ENCODE measurements around the gene GAREM2. TPM values are rescaled to one million over a fixed set of nuclear protein-coding genes. Genes with fewer than 3 reads are reported as not detected.
"Not testable (repeated sequence)": the region's sequence is repeated elsewhere in the genome, so short reads cannot be mapped to it uniquely, and the experiment has no call there.

The GAREM2 gene
- polyA plus RNA-seq (ENCODE audit: insufficient read length in 4 of 4): 1 to 10 TPM; 5.8 to 9.0 (median 7.8) TPM

GRCh38 chr2:26172871-26173775 lies at the start of gene GAREM2:
Gene GAREM2 (plus strand): TSS chr2:26173088. CDS start chr2:26173221, 133 bp downstream.
- no peak for DNase-seq (ENCODE audit: low read depth in 4 of 4, low spot score in 2 of 4)

DNA sequence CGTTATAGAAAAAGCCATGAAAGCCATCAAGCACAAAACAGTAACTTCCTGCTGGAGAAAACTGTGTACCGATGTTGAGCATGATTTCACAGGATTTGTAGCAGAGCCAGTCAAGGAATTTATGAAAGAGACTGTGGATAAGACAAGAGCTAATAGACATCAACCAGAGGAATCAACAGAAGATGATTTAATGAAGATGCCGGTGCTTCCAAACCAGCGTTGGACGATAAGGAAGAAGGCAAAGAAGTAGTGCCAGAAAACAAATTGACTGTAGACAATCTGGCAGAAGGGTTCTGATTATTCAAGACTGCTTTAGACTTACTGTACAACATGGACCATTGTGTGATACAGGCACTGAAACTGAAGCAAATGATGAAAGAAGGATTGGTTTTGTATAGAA lies 49.5 kb upstream of the GAREM2 start:
- DNase-seq (ENCODE audit: low read depth in 4 of 4, low spot score in 2 of 4): no peak

- no peak for DNase-seq (ENCODE audit: low read depth in 4 of 4, low spot score in 2 of 4)
Observed at GRCh38 chr2:26126074-26126473, 46.8 kb upstream of the GAREM2 start.

DNA sequence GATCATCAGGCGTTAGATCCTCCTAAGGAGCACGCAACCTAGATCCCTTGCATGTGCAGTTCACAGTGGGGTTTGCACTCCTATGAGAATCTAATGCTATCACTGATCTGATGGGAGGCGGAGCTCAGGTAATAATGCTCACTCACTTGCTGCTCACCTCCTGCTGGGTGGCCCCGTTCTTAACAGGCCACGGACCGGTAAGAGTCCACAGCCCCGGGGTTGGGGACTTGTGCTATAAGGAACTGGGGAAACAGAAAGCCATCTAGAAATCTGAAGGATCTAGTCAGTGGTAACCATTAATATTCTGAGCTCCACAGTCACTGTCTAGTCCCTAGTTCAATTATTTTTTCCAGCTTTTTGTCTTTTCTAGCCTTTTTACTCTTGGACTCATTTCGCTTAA lies 44.7 kb upstream of the GAREM2 start:
- no peak for DNase-seq (ENCODE audit: low read depth in 4 of 4, low spot score in 2 of 4)

DNA sequence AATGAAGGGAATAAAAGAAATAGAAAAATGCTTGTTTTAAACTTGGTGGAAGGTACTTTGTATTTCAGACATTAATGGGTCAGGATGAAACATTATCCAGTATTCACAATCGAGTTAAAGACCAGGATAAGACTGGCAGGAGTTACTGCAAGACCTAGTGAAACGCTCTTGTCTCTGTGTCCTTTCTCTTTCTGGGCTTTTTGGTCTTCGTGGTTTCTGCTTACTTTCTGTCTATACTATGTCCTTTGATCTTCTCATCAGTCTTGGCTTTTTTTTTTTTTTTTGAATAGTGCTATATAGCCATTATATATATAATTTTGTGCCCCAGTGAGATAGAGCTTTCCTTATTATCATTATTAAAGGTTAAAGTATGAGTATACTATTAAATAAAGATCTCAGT lies 42.1 kb upstream of the GAREM2 start:
- DNase-seq (ENCODE audit: low read depth in 4 of 4, low spot score in 2 of 4): no peak

DNA sequence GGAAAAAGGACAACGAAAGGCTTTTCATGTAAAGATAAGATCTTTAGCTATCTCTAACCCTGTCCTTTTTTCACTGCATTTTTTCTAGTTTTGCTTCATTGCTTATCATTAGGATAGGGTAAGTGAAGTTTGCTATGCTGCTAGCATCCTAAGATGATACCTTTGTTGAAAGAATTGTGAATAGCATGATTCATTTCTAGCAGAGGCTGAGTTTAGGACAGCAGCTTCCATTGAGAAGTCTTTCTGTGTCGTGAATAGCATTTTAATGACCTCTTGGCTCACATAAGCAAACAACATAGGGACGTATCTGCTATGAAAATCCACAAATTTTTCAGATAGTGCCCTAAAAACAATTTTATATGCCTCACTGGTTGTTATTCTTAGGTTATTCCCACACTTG lies 36.4 kb upstream of the GAREM2 start:
- DNase-seq (ENCODE audit: low read depth in 4 of 4, low spot score in 2 of 4): no peak

- no peak for DNase-seq (ENCODE audit: low read depth in 4 of 4, low spot score in 2 of 4)
Observed at GRCh38 chr2:26139269-26140183, 33.4 kb upstream of the GAREM2 start.

DNA sequence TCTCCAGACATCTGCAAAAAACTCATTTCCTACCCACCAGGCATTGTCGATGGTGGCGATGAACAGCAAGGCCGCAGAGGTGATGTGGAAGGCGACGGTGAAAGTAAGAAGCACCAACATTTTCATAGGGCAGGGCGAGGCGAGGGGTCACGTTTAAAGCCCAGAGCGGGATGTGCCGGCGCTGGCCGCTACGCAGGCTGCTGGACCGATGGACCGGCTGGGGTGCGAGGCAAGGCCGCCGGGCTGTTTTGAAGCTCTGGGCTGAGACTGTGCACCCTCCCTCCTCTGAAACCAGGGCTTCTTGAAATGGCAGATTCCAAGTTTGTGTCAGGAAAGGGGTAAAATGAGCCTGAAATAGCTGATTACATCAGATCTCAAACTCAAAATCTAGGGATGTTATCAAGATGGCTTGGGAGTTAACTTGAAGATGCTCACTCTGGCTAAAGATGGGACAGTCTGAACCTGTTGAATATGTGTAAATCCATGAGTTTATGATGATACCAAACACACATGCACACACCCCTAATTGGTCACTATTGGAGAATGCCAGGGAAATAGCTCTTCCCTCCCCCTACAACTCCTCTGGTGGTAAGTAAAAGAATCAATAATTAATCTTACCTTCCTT lies 31.6 kb upstream of the GAREM2 start:
- no peak for DNase-seq (ENCODE audit: low read depth in 4 of 4, low spot score in 2 of 4)

DNA sequence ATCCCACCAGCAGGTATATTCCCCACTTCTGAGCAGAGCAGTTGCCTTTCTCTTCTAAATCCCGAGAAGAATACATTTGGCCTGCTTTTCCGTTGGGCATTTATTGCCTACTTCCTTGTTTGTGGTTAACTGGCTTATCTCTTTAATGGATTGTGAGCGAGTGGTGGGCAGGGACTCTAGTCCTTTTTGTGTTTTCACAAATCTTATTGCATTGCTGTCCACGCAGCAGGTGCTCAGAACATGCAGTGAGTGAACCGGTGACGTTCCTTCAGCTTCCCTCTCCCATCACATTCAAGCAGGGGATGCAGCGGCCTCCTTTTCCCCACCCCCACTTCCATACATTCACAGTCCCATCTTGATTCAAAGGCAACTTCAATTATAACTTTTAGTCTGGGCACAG lies 28.9 kb upstream of the GAREM2 start:
- no peak for DNase-seq (ENCODE audit: low read depth in 4 of 4, low spot score in 2 of 4)

- DNase-seq (ENCODE audit: low read depth in 4 of 4, low spot score in 2 of 4): peak; percentile 18 to 32 (median 26)
Observed at GRCh38 chr2:26144953-26145680, 27.8 kb upstream of the GAREM2 start.

DNA sequence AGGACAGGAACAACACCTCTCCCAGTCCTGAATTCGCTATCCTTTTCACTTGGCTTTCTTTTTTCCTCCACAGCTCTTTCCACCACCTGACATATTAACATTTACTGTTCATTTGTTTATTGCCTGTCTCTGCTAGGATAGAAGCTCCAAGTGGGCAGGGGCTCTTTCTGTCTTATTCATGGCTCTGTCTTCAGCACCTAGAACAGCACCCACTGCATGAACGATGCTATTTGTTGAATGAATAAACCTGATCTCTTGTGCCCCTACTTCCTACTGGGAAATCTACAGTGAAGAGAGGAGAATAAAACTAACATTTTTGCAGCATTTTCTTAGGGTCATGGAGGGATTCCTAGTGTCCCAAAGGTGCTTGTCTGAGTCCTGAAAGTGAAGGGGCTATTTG lies 24.4 kb upstream of the GAREM2 start:
- no peak for DNase-seq (ENCODE audit: low read depth in 4 of 4, low spot score in 2 of 4)

GRCh38 chr2:26150243-26150642 lies 22.6 kb upstream of the GAREM2 start:
- DNase-seq (ENCODE audit: low read depth in 4 of 4, low spot score in 2 of 4): no peak

DNA sequence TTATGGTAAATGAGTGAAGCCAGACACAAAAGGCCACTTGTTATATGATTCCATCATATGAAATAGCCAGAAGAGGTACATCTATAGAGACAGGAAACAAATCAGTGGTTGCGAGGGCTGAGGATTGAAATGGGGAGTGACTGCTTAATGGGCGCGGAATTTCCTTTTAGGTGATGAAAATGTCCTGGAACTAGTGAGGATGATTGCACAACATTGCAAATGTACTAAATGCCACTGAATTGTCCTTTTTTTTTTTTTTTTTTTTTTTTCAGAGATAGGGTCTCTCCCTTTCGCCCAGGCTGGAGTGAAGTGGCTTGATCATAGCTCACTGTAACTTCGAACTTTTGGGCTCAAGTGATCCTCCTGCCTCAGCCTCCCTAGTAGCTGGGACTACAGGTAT lies 15.3 kb upstream of the GAREM2 start:
- no peak for DNase-seq (ENCODE audit: low read depth in 4 of 4, low spot score in 2 of 4)

DNA sequence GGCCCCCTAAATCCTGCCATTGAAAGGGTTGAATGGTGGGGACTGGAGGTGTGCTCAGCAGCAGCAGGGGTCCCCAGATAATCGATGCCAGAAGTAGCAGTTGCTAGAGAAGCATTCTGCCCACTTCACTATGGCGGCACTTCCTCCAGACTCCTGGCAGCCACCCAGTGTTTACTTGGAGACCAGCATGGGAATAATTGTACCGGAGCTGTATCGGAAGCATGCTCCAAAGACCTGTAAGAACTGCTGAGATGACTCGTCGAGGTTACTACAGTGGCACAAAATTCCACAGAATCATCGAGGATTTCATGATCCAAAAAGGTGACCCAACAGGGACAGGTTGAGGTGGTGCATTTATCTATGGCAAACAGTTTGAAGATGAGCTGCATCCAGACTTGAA lies 11.0 kb upstream of the GAREM2 start:
- no peak for DNase-seq (ENCODE audit: low read depth in 4 of 4, low spot score in 2 of 4)

DNA sequence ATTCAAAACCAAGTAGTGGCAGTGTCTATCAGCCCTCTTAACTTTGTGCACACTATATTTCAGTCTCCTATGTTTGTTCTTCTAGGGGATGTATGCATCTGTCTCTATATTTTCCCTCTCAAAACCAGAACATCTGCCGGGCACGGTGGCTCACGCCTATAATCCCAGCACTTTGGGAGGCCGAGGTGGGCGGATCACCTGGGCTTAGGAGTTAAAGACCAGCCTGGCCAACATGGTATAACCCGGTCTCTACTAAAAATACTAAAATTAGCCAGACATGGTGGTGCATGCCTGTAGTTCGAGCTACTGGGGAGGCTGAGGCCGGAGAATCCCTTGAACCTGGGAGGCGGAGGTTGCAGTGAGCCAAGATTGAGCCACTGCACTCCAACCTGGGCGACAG lies 9.9 kb upstream of the GAREM2 start:
- no peak for DNase-seq (ENCODE audit: low read depth in 4 of 4, low spot score in 2 of 4)

DNA sequence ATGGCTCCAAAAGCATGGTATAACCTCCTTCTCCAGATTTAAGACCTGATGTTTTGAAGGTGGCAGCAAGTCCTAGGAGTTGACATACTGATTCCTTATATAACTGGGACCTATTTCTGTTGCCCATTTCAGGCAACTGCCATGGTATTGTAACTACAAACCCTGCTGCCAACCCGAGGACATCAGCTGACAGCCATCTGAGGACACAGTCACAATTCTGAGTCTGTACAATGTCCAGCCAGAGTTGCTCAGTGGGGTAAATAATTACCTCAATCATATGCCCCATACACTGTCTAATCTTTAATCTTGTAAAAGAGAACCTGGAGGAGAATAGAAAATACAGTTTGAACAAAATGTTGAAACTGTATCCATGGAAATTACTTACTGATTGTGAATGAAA lies 8.7 kb upstream of the GAREM2 start:
- DNase-seq (ENCODE audit: low read depth in 4 of 4, low spot score in 2 of 4): no peak

- no peak for DNase-seq (ENCODE audit: low read depth in 4 of 4, low spot score in 2 of 4)
Observed at GRCh38 chr2:26164641-26165211, 8.2 kb upstream of the GAREM2 start.

DNA sequence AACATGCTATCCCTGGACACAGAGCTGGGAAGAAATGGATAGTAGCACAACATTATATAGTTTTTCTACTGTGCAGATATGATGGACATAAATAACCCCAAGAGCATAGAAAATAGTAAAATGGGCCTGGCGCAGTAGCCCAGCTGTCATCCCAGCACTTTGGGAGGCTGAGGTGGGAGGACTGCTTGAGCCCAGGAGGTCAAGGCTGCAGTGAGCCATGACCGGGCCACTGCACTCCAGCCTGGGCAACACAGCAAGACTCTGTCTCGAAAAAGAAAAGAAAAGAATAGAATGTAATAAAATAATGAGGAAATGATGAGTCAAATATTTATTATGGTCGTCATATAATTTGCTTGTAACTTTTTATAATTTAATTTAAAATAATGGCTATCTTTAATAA lies 7.5 kb upstream of the GAREM2 start:
- no peak for DNase-seq (ENCODE audit: low read depth in 4 of 4, low spot score in 2 of 4)

GRCh38 chr2:26166541-26166940 lies 6.3 kb upstream of the GAREM2 start:
- not testable (repeated sequence) for DNase-seq (ENCODE audit: low read depth in 4 of 4, low spot score in 2 of 4)

DNA sequence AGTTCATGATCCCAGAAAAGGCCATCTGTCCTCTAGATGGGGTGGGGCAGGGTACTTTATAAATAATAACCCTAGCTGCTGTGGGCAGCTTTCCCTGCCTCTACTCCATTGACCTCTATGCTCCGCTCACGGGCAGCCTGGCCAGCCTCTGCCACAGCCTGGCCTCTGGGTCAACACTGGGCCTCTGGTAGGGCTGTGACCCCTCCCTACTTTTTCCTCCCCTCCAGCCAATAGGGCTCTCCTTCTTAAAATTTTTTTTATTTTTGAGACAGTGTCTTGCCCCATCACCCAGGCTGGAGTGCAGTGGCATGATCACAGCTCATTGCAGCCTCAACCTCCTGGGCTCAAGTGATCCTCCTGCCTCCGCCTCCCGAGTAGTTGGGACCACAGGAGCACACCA lies 4.1 kb upstream of the GAREM2 start:
- DNase-seq (ENCODE audit: low read depth in 4 of 4, low spot score in 2 of 4): no peak
